GM12891 (cell line): Measurements from ENCODE around the gene U2AF2. TPM values are rescaled to one million over a fixed set of nuclear protein-coding genes. Genes with fewer than 3 reads are reported as not detected.

ENCODE experiments used
- DNase-seq: peaks from one replicate; pipeline ENCODE4 v3.0.0; 2011; ENCODE audit warnings: low spot score; ENCODE audit not compliant: insufficient read length
- FAIRE-seq: peaks from 2 replicates; lab custom pipeline; 2011; peaks lifted over from hg19 to GRCh38; lab: Jason Lieb, UNC
- PAX5 ChIP-seq: IDR thresholded peaks from 2 replicates; pipeline ENCODE4 v1.6.1; 2011; ENCODE audit warnings: low read length, moderate library complexity, mild to moderate bottlenecking; ENCODE audit not compliant: insufficient read depth, severe bottlenecking
- POLR2A ChIP-seq: IDR thresholded peaks from 2 replicates; pipeline ENCODE4 v1.6.1; 2011; ENCODE audit warnings: low read depth, low read length, control low read depth
- POLR2AphosphoS5 ChIP-seq: IDR thresholded peaks from 2 replicates; pipeline ENCODE4 v1.6.1; 2011; ENCODE audit warnings: low read depth, low read length, control low read depth
- POU2F2 ChIP-seq: IDR thresholded peaks from 2 replicates; pipeline ENCODE4 v1.6.1; 2011; ENCODE audit warnings: low read depth, mild to moderate bottlenecking, control low read depth, low read length, moderate library complexity
- SPI1 ChIP-seq: IDR thresholded peaks from 2 replicates; pipeline ENCODE4 v1.6.1; 2011; ENCODE audit warnings: low read depth, low read length, control low read depth
- TAF1 ChIP-seq: IDR thresholded peaks from 2 replicates; pipeline ENCODE4 v1.6.1; 2011; ENCODE audit warnings: low read depth, low read length, control low read depth
- polyA plus RNA-seq: library from polyadenylated mRNA; unstranded; fragments of >200 nt; gene quantifications from one replicate; pipeline ENCODE4 v1.2.1, GENCODE V29; 2012; ENCODE audit warnings: low read depth, missing spikeins, inconsistent platforms; ENCODE audit not compliant: missing spikeins

Gene U2AF2
- 150 TPM for polyA plus RNA-seq

- FAIRE-seq: no peak
- no peak for TF ChIP-seq POU2F2
- peak; percentile 67 for TF ChIP-seq TAF1
- TF ChIP-seq POLR2A: peak; percentile 87
- TF ChIP-seq POLR2AphosphoS5: peak; percentile 89
- TF ChIP-seq SPI1: peak; percentile 62
- no peak for TF ChIP-seq PAX5
- DNase-seq: peak; percentile 81
Measured at GRCh38 chr19:55654868-55655647, at the start of gene U2AF2. Gene U2AF2, plus strand, starts transcription at chr19:55655035. Its CDS starts 70 bp downstream, at chr19:55655105.

GRCh38 chr19:55605207-55605636 is 49.6 kb upstream of the U2AF2 start:
- FAIRE-seq (peak; percentile 91), DNase-seq (peak; percentile 90)
- TF ChIP-seq TAF1 (no peak), POLR2A (no peak), POLR2AphosphoS5 (no peak), POU2F2 (no peak), PAX5 (no peak), SPI1 (no peak)

- no peak for DNase-seq
- TF ChIP-seq POLR2A (no peak; the same call in 1 of the 2 replicates), TAF1 (peak; percentile 3; the same call in 1 of the 2 replicates), POU2F2 (no peak), PAX5 (no peak), POLR2AphosphoS5 (no peak; the same call in 1 of the 2 replicates), SPI1 (no peak)
- peak; percentile 88 for FAIRE-seq
Measured at GRCh38 chr19:55605637-55606470, 49.0 kb upstream of the U2AF2 start, which contains the start of gene ZNF865. Gene ZNF865, plus strand, starts transcription at chr19:55605647. Its CDS starts 7,972 bp downstream, at chr19:55613619.

GRCh38 chr19:55606471-55606787 is 48.4 kb upstream of the U2AF2 start:
- TF ChIP-seq PAX5 (no peak), TAF1 (no peak), SPI1 (no peak), POU2F2 (no peak), POLR2AphosphoS5 (no peak), POLR2A (no peak)
- no peak for DNase-seq
- no peak for FAIRE-seq

- FAIRE-seq: no peak
- no peak for DNase-seq
- TF ChIP-seq POU2F2 (no peak), SPI1 (no peak), POLR2AphosphoS5 (no peak), TAF1 (no peak), PAX5 (no peak), POLR2A (no peak)
Measured at GRCh38 chr19:55606817-55607216, 48.0 kb upstream of the U2AF2 start.

GRCh38 chr19:55609326-55609725 is 45.5 kb upstream of the U2AF2 start:
- DNase-seq: no peak
- TF ChIP-seq PAX5 (no peak), POU2F2 (no peak), POLR2AphosphoS5 (no peak), POLR2A (no peak), SPI1 (no peak)
- FAIRE-seq: no peak

GRCh38 chr19:55611300-55611982 is 43.4 kb upstream of the U2AF2 start:
- DNase-seq: no peak
- no peak for FAIRE-seq
- TF ChIP-seq POLR2A (no peak), POLR2AphosphoS5 (no peak), SPI1 (no peak), POU2F2 (no peak), PAX5 (no peak), TAF1 (no peak)

- FAIRE-seq (peak; percentile 33), DNase-seq (no peak)
- TF ChIP-seq POLR2A: no peak
- TF ChIP-seq PAX5: no peak
- no peak for TF ChIP-seq TAF1
- TF ChIP-seq SPI1: peak; percentile 40; the same call in 1 of the 2 replicates
Measured at GRCh38 chr19:55611983-55612645, 42.7 kb upstream of the U2AF2 start.

- no peak for DNase-seq
- no peak for FAIRE-seq
Measured at GRCh38 chr19:55613396-55613795, 41.4 kb upstream of the U2AF2 start.

More at GRCh38 chr19:55613396-55613795, 41.4 kb upstream of the U2AF2 start:
- TF ChIP-seq POLR2A (no peak), TAF1 (no peak), POU2F2 (no peak), POLR2AphosphoS5 (no peak), SPI1 (no peak), PAX5 (no peak)
